CD4-positive, alpha-beta T cell treated with Interleukin-12 subunit alpha and Interleukin-12 subunit beta, for 1 hour (primary cell): ENCODE results near the gene TMEM132A.
"Not testable (repeated sequence)": the region's sequence is repeated elsewhere in the genome, so short reads cannot be mapped to it uniquely, and the experiment has no call there.

Source experiments
- DNase-seq: peaks from one replicate; pipeline ENCODE4 v3.0.0-alpha.2; 2020

TMEM132A gene

GRCh38 chr11:60966890-60967289, 42.6 kb downstream of the TMEM132A start:
- no peak for DNase-seq

- DNase-seq: no peak
Observed at GRCh38 chr11:60968223-60968622, 44.0 kb downstream of the TMEM132A start.

- DNase-seq: peak; percentile 84
Observed at GRCh38 chr11:60970369-60970774, 46.1 kb downstream of the TMEM132A start.

- no peak for DNase-seq
Observed at GRCh38 chr11:60970890-60971289, 46.6 kb downstream of the TMEM132A start.

GRCh38 chr11:60971520-60971919, 47.3 kb downstream of the TMEM132A start, which contains the start of gene CD6:
TSS of gene CD6 (plus strand) at chr11:60971680. CDS start at chr11:60971866, 186 bp downstream.
- peak; percentile 79 for DNase-seq

- no peak for DNase-seq
Observed at GRCh38 chr11:60972182-60973030, 48.1 kb downstream of the TMEM132A start.

- DNase-seq: no peak
Observed at GRCh38 chr11:60973699-60974098, 49.4 kb downstream of the TMEM132A start.

GRCh38 chr11:60974316-60974715, 50.1 kb downstream of the TMEM132A start:
- DNase-seq: not testable (repeated sequence)

GRCh38 chr11:60974726-60975125, 50.5 kb downstream of the TMEM132A start:
- no peak for DNase-seq

GRCh38 chr11:60977224-60977623, 53.0 kb downstream of the TMEM132A start:
- DNase-seq: no peak

- no peak for DNase-seq
Observed at GRCh38 chr11:60977836-60978235, 53.6 kb downstream of the TMEM132A start.

GRCh38 chr11:60978546-60979380, 54.5 kb downstream of the TMEM132A start:
- no peak for DNase-seq

GRCh38 chr11:60981515-60981914, 57.3 kb downstream of the TMEM132A start:
- no peak for DNase-seq

GRCh38 chr11:60982184-60982583, 57.9 kb downstream of the TMEM132A start:
- no peak for DNase-seq

GRCh38 chr11:60984149-60984548, 59.9 kb downstream of the TMEM132A start:
- no peak for DNase-seq

GRCh38 chr11:60984636-60985035, 60.4 kb downstream of the TMEM132A start:
- no peak for DNase-seq

GRCh38 chr11:60985501-60985900, 61.2 kb downstream of the TMEM132A start:
- no peak for DNase-seq

GRCh38 chr11:60985991-60986915, 62.0 kb downstream of the TMEM132A start:
- DNase-seq: peak; percentile 92
